ENCODE results near the gene TNS1.
"Not testable (repeated sequence)": the region's sequence is repeated elsewhere in the genome, so short reads cannot be mapped to it uniquely, and the experiment has no call there.

The TNS1 gene

GRCh38 chr2:218002845-218003180, at the start of gene TNS1:
Gene TNS1, minus strand, starts transcription at chr2:218002995. Its CDS starts 123 bp downstream, at chr2:218002872.
- DNase-seq, result peak; percentile 18

DNA sequence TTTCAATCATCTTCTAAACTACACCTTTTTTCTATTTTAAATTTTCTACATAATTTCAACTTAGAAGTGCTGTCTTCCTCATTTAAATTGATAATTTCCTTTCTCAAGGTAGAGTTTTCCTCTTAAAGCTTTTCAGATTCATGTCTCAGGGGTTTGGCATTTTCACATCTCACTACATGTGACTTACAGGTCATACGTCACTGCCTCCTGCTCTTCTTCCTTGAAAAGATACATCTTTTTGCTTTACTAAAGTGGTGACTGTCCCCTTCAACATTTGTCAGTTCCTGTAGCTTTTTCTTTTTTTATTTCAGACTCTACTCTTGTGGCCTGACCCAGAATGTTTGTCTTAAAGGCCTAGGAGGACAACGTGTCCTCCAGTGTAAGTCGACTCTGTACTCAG, 49.1 kb upstream of the TNS1 start:
- no peak for DNase-seq

DNA sequence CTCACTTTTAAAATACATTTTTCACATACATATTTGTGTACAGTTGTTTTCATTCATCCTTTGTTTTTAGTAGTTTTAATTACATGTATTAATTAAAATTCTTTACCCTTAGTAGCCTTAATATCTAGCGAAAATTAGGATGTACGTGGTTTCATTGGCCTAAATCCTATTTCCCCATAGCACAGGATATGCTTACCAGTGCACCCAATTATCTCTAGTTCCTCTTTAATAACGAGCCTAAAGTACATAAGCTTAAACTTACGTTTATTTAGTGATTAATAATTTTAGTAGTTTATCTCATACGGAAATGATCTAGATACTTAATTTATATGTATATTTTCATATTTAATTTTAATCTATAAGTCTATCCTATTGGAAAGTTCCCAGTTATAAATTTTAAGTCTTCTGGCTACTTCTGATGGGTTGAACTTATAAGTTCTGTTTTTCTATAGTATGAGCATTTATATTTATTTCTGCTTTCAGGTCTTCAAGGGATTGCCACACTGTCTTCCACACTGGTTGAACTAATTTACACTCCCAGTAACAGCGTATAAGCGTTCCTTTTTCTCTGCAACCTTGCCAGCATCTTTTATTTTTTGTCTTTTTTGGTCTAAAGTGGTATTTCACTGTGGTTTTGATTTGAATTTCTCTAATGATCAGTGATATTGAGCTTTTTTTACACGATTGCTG, 44.9 kb upstream of the TNS1 start:
- DNase-seq, result no peak

DNA sequence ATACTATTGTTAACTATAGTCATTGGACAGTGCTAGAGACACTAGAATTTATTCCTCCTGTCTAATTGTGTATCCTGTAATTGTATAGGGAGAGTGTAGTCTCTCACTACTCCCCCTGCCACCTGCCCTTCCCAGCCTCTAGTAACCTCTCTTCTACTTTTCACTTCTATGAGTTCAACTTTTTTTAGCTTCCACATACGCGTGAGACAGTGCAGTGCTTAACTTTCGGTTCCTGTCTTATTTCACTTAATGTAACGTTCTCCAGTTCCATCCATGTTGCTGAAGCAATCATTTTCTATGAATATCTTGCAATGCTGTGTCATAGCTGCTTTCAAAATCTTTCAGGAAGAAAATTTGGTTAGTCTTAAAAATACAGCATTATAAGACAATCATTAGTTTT, 43.4 kb upstream of the TNS1 start:
- DNase-seq, result no peak

- DNase-seq, result not testable (repeated sequence)
Measured at GRCh38 chr2:218044599-218044998, 41.8 kb upstream of the TNS1 start.

DNA sequence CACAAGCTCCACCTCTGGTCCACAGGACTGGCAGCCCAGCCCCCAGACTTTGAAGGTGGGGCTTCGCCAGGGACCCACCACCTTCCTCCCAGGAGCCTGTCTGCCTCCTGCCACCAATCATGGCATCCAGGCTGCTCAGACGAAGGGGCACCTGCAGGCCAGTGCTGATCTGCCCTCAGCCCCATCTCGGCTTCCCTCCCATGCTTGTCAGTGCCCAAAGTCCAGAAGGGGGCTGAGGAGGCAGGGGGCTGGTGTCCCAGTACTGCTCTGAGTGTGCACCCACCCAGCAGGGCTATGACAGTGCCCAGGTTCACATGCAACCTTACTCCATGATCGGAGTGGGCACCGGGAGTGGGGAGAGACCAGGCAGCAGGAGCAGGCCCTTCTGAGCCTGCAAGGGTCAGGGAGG, 40.9 kb upstream of the TNS1 start:
- DNase-seq, result no peak

DNA sequence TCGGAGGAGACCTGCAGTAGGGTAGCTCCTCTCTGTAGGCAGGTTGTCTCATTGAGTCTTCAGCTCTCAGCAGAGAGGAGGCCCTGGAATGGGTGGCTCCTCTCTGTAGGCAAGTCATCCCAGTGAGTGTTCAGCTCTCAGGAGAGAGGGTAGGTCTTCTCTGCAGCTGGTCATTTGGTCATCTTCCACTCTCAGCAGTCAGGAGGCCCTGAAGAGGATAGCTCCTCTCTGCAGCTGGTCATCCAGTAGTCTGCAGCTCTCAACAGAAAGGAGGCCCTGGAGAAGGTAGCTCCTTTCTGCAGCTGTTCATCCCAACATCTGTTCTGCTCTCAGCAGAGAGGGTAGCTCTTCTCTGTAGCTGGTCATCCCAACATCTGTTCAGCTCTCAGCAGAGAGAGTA, 40.3 kb upstream of the TNS1 start:
- DNase-seq, result no peak

DNA sequence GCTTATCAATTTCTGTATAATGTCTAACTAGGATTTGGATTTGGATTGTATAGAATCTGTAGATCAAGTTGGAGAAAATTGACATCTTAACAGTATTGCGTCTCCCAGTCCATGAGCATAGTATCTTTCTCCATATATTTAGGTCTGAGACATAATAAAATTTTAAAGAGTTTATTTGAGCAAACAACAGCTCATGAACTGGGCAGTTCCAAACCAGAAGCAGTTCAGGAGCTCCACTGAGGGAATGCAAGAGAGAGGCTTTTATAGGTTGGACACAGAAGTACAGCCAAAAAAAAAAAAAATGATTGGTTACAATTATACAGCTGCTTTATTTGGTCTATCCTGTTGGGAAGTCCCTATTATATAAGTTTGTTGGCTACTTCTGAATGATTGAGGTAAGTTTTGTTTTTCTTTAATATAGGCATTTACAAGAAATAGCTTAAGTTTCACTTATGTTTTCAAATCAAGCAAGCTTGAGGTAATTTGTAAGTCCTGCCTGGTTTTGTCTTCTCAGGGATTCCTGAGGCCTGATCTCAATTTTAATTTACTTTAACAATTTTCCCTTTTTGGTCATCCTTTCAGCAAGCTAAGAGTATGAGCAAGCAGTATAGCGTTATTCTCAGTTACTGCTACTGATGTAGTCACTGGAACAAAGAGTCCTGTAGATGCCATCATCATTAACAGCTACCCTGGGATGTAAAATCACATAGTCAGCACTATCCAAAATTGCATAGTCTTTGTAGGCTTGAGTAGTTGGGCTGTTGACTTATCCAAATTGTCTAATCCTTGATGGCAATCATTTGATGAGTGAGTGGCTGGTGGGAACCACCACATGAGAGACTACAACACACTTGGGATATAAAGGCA, 38.7 kb upstream of the TNS1 start:
- DNase-seq, result no peak

- DNase-seq, result no peak
Measured at GRCh38 chr2:218040883-218041282, 38.1 kb upstream of the TNS1 start.

- DNase-seq, result no peak
Measured at GRCh38 chr2:218039171-218039570, 36.4 kb upstream of the TNS1 start.

DNA sequence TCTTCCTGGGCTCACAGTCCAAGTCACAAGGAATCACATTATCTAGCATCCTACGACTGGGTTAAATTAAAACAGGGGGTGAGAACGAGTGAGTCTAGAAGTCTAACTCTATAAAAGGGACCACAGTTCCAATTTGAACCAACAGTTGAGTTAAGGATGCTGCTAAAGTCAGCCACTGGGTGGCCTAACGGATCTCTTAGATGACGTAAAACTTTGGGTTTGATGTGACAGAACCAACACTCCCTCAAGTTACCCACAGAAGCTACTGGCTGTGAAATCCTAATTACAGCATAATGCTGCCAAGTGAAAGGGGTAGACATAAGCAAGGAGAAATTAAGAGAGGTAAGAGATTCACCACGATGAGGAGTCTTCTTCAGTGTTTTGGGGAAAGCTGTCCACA, 33.6 kb upstream of the TNS1 start:
- no peak for DNase-seq

- DNase-seq, result no peak
Measured at GRCh38 chr2:218035463-218036100, 32.8 kb upstream of the TNS1 start.

DNA sequence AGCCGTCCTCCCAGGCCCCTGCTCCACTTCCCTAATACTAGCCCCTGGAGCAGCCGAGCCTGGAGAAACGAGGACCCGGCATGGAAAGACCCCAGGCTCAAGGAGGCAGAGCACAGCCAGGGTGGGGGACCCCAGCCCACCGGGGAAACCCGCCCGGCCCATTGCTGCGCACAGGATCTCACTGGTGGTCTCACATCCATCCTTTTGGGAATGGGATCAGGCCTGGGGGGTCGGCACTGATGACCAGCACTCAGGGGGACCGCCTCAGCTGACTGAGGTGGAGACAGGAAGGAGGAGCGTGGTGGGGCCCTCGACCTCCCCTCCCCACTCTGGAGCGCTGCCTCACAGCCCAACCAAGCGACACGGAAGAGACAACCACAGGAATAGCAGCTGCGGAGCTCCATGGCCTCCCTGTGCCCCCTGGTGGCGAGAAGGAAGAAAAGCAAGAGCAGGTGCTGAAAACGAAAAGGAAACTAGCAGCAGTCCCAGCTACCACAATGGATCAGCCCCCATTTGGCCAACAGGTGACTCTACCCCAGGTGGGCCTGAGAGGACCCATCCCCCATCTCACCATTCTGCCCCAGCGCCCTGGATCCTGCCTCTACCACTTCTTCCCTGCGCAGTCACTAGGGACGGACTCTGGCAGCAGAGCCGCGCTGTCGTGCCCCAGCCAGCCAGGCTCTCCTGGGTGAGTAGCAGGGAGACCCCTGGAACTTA, 31.9 kb upstream of the TNS1 start:
- DNase-seq, result peak; percentile 71

- DNase-seq, result no peak
Measured at GRCh38 chr2:218033590-218034496, 31.0 kb upstream of the TNS1 start.

GRCh38 chr2:218033208-218033589, 30.4 kb upstream of the TNS1 start:
- DNase-seq, result no peak

- no peak for DNase-seq
Measured at GRCh38 chr2:218032336-218033171, 29.8 kb upstream of the TNS1 start.

- DNase-seq, result no peak
Measured at GRCh38 chr2:218031771-218032257, 29.0 kb upstream of the TNS1 start.

DNA sequence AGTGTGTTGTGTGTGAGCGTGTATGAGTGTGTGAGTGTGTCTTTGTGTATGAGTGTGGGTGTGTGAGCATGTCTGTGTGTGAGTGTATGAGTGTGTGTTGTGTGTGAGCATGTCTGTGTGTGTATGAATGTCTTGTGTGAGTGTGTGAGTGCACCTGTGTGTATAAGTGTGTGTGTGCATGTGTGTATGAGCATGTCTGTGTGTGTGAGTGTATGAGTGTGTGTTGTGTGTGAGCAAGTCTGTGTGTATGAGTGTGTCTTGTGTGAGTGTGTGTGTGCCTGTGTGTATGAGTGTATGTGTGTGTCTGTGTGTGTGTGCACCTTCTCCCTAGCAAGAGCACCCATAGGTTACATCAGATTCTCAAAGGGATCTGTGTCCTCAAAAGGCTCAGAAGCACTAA, 28.5 kb upstream of the TNS1 start:
- DNase-seq, result no peak

- no peak for DNase-seq
Measured at GRCh38 chr2:218030409-218031195, 27.8 kb upstream of the TNS1 start.
